ENCODE results near the gene TRPM2.

The TRPM2 gene

DNA sequence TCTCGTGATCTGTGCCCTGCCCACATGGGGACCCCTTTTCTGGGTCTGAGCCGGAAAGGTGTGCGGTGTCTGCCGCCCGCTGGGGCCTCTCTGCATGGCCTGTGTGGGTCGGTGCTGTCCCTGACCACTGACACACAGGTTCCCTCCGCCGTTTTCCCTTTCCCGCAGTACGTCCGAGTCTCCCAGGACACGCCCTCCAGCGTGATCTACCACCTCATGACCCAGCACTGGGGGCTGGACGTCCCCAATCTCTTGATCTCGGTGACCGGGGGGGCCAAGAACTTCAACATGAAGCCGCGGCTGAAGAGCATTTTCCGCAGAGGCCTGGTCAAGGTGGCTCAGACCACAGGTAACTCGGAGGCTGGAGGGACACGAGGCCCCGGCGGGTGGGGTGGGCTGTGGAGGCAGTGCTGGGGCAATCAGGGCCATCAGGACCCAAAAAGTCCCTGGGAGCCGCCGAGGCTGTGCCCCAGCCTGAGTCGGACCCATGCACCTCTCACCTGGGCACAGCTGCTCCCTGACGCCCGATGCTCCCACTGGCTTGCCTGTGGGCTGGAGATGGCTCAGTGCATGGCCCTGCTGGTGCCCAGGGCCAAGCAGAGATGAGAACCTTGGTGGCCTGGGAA is 13.3 kb downstream of the TRPM2 start:
- H3K27ac ChIP-seq = no peak overlapping the region
- TF ChIP-seq ZFX (IDR thresholded peaks at IDR 0.05) (no peak), CTCF (conservative IDR thresholded peaks at IDR 0.05) (no peak)

DNA sequence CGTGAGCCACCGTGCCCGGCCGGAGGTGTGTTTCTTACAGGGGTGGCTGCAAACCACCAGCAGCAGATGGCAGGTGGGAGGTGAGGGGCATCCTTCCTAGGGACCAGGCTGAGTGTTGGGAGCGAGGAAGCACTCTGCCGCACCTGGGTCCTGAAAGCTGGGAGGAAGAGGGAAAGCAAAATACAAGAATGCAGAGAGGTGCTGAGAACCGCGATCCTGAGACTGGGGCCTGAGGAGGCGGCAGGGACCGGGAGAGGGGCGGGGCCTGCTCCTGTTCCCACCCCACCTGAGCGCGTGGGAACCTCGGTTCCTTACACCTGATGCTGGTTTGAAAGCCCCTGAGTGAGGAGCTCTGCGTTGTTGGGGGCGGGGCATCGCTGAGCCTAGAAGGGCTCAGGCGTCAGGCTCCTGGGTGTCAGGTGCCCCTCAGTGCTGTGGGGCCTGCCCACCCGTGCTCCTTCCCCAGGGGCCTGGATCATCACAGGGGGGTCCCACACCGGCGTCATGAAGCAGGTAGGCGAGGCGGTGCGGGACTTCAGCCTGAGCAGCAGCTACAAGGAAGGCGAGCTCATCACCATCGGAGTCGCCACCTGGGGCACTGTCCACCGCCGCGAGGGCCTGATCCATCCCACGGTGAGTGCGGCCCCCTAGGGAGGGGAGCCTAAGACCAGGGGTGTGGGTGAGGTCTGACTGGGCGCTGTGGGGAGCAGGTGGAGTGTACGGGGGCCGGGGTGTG is 15.5 kb downstream of the TRPM2 start:
- TF ChIP-seq CTCF (conservative IDR thresholded peaks at IDR 0.05) (no peak), ZFX (IDR thresholded peaks at IDR 0.05) (no peak)
- no peak overlapping the region for H3K27ac ChIP-seq

DNA sequence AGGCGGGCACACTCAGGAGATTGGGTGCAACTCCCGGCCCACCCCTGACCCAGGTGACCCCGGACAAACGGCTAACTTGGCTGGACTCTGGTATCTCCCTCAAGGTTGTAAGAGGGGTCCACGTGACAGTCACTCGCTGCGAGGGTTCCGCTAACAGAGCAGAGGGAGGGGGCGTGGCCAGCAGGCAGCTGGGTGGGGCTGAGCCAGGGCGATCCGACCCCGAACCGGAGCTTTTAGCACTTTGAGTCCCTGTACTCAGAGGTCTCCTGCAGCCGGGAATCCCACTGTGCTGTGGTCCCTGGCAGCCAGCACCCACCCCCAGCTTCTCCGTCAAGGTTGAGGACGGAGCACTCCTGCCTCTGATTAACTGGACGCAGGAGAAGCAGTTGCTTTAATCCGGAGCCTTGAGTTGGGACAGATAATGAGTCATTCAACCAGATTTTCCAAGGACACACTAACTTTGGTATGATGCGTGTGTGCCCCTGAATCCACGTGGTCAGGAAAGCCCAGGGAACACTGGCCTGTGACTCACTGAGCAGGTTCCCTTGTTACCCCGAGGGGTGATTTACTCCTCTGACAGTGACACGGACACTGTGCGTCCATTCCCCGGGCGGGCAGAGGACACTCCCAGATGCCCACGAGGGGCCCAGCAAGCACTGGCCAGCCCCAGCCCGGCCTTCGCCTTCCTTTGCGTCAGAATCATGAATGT is 16.8 kb downstream of the TRPM2 start:
- no peak for TF ChIP-seq CTCF (conservative IDR thresholded peaks at IDR 0.05)
- TF ChIP-seq ZFX (IDR thresholded peaks at IDR 0.05) = no peak
- no peak overlapping the region for H3K27ac ChIP-seq

GRCh38 chr21:44370786-44371410 is 17.5 kb downstream of the TRPM2 start:
- TF ChIP-seq CTCF (conservative IDR thresholded peaks at IDR 0.05) (no peak), ZFX (IDR thresholded peaks at IDR 0.05) (no peak)
- H3K27ac ChIP-seq = no peak overlapping the region

GRCh38 chr21:44371596-44371995 is 18.2 kb downstream of the TRPM2 start:
- no peak for TF ChIP-seq CTCF (conservative IDR thresholded peaks at IDR 0.05)
- TF ChIP-seq ZFX (IDR thresholded peaks at IDR 0.05) = no peak
- no peak overlapping the region for H3K27ac ChIP-seq

DNA sequence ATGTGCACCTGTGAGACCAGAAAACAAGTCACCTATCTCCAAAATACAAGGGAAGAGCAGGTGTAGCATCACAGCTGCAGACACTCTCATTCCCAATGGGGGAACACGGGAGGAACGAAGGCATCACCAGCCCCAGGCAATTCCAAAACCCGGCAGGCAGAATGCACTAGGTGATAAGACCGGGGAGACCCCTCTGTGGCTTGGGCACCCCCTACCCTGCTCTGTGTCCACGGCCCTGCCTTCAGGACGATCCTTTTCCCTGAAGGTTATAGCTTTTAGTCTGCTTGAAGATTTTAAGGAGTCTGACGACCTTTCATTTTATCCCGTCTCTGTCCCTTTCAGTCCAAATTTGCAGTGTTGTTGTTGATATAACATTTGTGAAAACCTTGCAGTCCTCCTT is 19.2 kb downstream of the TRPM2 start:
- no peak overlapping the region for H3K27ac ChIP-seq
- no peak for TF ChIP-seq ZFX (IDR thresholded peaks at IDR 0.05)
- TF ChIP-seq CTCF (conservative IDR thresholded peaks at IDR 0.05) = no peak

All from C4-2B (cell line).